Stimulated activated CD4-positive, alpha-beta T cell treated with anti-CD3 and anti-CD28 coated beads, Interleukin-2, amount 100 ng/mL, for 4 hours (primary cell): Measurements from ENCODE around the gene GPC5.

Experiments used
- DNase-seq: peaks from one replicate; pipeline ENCODE4 v3.0.0-alpha.2; 2020; ENCODE audit warnings: low read depth

Gene GPC5

GRCh38 chr13:91539286-91540157, 141.1 kb downstream of the GPC5 start:
- DNase-seq: no peak

DNA sequence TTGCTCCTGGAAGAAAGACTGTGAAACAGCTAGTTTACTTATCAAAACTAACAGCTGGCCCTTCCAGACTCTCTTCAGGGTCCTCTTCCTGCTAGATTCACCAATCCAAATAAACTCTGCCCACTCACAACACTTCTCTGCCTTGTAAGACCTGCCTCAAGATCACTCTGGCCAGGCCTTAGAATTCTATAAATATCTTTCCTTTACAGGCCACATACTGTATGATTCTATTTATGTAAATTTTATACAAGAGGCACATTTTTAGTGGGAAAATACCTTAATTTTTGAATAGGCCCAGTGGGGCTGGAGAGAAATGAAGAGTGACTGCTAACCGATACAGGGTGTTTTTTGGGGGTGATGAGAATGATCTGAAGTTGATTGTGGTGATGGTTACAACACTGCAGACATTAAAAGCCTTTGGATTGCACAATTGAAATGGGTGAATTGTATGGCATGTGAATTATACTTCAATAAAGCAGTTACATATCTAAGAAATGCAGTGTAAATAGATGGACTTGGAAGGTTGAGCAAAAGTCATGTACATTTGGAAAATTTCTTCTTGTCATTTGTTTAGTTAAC, 141.8 kb downstream of the GPC5 start:
- DNase-seq: no peak

GRCh38 chr13:91544723-91545122, 146.3 kb downstream of the GPC5 start:
- DNase-seq: no peak

DNA sequence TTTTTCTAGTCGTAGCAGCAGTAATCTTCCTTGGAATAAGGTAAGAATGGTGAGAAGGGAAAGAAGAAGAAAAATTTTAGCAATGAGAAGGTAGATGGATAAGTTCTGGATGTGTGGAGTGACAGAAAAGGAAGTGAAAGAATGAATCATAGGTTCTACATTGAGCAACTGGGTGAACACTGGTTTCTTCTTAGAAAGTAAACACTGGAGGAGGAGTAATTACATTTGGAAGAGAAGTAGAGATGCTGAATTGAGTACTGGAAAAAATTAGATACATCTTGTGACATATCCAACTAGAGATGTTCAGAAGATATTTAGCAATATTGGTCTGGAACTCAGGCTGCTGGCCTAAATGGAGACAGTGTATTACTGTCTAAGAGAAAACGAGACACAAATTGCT, 148.5 kb downstream of the GPC5 start:
- no peak for DNase-seq

DNA sequence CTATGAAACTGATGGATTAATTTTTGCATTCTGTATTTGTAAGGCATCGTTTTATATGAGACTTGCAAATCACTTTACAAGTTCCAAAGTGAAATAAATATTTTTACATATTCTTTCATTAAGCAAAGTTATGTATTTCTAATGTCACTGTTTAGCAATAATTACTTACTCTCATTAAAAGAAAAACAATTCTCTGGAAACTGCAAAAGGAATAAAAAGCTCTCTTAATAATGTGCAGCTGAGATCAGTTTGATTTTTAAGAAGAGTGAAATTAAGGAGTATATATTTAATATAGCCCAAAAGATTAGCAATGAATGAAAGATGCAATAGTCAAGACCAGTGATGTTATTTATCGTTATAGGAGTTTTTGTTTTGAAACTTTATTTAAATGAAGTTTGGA, 155.2 kb downstream of the GPC5 start:
- no peak for DNase-seq

DNA sequence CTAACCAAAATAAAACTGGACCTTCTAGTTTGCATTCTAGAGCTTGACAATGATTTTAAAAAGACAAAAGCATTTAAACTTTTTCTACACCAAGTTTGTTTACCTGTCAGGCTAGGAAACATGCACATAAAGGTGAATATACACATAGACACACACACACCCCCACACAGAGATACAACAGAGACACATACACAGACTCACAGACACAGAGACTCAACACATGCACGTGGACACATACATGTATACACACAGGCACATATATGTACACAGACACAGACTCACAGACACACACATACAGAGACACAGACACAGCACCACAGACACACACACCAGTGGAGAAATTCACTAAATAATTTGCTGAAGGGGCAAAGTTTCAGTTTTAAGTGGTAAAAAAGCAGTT, 155.7 kb downstream of the GPC5 start:
- DNase-seq: no peak

GRCh38 chr13:91557328-91558090, 159.1 kb downstream of the GPC5 start:
- no peak for DNase-seq

DNA sequence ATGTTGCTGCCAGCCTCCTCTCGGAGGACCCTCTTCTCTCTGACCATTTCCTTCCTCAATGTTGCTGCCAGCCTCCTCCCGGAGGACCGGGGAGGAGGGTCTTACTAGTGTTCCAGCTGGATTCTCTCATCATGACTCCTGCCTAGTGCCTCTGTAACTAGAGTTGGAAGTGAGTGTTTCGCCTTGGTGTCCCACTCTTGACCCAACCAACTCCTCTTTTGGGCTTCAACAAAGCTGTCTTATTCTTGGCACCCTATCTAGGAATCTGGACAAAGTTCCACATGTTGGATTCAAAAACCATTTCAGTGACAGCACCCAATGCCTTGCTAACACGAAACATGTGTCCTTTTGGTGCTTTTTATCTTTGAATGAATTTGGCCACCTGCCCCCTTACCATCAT, 165.4 kb downstream of the GPC5 start:
- DNase-seq: no peak

DNA sequence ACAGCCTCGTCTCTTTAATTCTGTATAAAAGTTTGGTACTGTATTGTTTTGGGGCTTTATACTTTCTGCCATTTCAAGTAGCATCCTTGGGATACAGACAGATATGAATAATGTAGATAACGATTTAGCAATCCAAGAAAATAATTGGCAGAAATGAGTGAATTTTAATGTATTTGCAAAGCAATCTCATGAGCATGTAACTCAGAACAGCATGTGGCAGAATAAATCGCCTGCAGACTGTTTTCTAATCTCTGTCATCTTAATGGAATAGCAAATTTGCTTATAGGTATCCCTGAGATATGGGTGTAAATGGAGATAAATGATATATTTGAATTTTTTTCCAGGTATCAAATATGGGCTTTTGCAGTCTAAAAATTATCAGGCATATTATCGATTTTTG, 166.0 kb downstream of the GPC5 start:
- DNase-seq: no peak

- no peak for DNase-seq
Observed at GRCh38 chr13:91565296-91565695, 166.9 kb downstream of the GPC5 start.

DNA sequence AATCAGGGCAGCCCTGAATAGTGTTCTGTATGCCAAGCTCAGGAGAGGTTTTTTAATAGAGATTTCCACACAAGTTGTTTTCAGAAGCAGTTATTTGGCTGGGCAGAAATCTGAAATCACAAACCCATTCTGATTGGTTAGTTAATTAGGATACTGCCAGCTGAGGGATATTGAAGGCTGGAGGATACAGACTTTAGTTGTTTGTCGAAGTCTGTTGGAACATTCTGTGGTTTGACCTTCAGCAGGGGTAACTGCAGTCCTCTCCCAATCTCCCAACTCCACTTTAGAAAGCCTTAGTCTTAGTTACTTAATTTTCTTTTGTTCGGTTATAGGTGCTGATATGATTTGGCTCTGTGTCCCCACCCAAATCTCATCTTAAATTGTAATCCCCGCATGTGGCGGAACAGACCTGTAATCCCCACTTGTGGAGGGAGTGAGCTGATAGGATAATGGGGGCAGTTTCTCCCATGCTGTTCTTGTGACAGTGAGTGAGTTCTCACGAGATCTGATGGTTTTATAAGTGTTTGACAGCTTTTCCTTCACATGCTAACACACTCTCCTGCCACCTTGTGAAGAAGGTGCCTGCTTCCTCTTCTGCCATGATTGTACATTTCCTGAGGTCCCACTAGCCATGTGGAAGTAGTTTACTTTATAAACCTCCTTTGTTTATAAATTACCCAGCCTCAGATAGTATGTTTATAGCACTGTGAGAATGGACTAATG, 169.2 kb downstream of the GPC5 start:
- no peak for DNase-seq

DNA sequence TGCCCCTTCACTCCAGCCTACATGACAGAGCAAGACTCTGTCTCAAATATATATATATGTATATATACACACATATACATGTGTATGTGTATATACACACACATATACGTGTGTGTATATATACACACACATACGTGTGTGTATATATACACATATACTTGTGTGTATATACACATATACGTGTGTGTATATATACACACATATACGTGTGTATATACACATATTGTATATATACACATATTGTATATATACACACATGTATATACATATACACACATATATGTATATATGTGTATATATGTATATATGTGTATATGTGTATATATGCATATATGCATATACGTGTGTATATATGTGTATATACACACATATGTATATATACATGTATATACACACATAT, 173.3 kb downstream of the GPC5 start:
- no peak for DNase-seq

DNA sequence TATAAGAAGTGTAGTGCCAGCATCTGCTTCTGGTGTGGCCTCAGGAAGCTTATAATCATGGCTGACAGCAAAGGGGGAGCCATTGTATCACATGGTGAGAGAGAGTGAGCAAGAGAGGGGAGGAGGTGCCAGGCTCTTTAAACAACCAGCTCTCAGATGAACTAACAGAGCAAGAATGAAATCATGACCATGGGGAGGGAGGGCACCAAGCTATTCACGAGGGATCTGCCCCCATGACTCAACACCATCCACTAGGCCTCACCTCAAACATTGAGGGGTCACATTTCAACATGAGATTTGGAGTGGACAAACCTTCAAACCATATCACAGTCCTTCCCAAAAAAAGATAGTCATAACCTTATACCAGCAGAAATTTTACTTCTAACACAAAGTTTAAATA, 174.0 kb downstream of the GPC5 start:
- no peak for DNase-seq

DNA sequence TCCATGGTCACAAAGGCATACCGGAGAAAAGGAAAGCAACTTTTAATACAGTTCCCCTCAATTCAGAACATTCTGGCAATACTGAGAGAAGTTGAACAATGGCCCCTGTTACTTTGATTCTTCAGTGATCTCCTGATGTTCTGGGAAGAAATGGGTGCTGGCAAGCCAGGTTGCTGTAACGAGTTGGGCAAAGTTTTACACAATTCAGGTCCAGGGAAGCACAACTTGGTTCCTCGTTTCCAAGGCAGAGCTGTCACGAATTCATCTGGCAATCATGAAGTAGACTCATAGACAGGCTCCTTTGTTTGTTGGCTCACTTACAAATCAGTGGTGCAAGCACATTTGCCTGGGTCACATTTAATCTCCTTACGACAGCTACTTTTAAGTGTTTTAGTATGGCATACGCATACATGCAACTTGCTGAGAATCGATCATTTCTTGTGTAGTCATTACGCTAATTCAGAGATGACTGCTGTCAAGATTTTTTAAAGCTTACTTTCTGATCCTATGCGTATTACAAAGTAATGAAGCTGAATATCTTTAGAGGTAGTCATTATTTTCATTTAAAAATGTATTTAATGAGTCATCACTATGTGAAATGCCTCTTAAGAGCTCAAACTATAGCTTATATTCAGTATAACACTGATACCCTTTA, 174.7 kb downstream of the GPC5 start:
- no peak for DNase-seq

GRCh38 chr13:91574766-91575165, 176.3 kb downstream of the GPC5 start:
- DNase-seq: no peak

DNA sequence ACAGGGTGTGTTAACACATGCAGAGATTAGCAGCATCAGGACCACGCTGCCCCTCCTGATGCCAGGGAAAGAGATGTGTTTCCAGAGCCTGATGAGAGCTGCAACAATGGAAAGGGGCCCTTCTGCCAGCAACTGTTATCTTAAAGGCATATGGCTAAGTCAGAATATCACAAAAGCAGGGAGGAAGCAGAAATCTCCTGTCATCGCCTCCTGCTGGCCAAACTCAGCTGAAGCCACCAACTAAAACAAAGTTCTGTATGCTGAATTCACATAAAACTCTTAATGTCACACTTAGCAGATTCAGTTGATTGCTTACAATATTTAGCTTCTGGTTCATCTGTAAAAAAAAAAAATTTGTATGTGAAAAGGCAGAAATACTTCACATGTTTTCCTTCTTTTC, 178.2 kb downstream of the GPC5 start:
- no peak for DNase-seq

- DNase-seq: no peak
Observed at GRCh38 chr13:91579320-91579719, 180.9 kb downstream of the GPC5 start.

- DNase-seq: no peak
Observed at GRCh38 chr13:91580749-91581148, 182.3 kb downstream of the GPC5 start.

GRCh38 chr13:91586609-91587008, 188.2 kb downstream of the GPC5 start:
- no peak for DNase-seq

DNA sequence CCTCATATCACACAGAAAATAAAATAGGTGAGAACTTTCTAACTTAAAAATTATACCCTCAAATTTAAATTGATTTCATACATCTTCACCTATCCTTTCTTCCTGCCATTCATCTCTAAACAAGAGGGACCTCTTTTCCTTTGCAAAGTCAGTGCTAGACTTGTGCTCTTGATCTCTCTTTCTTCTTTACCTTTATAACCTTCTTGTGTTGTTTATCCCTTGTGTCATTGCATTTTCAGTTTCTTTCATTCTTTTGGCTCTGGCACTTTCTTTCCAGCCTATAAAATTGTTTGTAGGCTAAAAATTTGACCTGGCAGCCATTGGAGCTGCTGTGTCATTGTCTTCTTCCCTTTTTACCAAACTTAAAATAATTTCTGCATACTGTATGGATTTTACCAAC, 190.1 kb downstream of the GPC5 start:
- no peak for DNase-seq

- no peak for DNase-seq
Observed at GRCh38 chr13:91592056-91593014, 193.9 kb downstream of the GPC5 start.
